HEK293 (cell line): ENCODE data around the gene CASZ1.

Experiments
- CTCF ChIA-PET: fragments of 350-600 bp; formaldehyde crosslinking; extraction: SDS; loops from one replicate; lab custom pipeline; 2021; ENCODE audit warnings: antibody characterized with exemption; lab: Yijun Ruan, JAX
- POLR2A ChIA-PET: fragments of 300-600 bp; formaldehyde crosslinking; extraction: SDS; loops from one replicate; lab custom pipeline; 2020; ENCODE audit warnings: antibody characterized with exemption, inconsistent platforms; lab: Yijun Ruan, JAX
- H3K27ac ChIP-seq: fragments of 200-500 bp; sonication (Bioruptor generic); 2 replicates; pipeline ENCODE4 v1.5.1; 2014; ENCODE audit warnings: low read depth, low read length, control low read depth, inconsistent platforms; ENCODE audit errors: extremely low read depth
- H3K36me3 ChIP-seq, 2 experiments: fragments of 200-500 bp in 1 of 2; sonication (Bioruptor generic) in 1 of 2; 1 replicate in 1 of 2; 2 replicates in 1 of 2; pipeline ENCODE4 v1.5.1; 2014 to 2017; ENCODE audit warnings: inconsistent platforms in 2 of 2, low read length in 2 of 2; ENCODE audit not compliant: control insufficient read depth in 2 of 2, insufficient read depth in 1 of 2
- H3K4me1 ChIP-seq: fragments of 200-500 bp; sonication (Bioruptor generic); 2 replicates; pipeline ENCODE4 v1.5.1; 2014; ENCODE audit warnings: mild to moderate bottlenecking, low read length, inconsistent platforms; ENCODE audit not compliant: control insufficient read depth, insufficient read depth
- H3K4me3 ChIP-seq: 2 replicates; pipeline ENCODE4 v1.5.1; 2011; ENCODE audit warnings: low read depth, mild to moderate bottlenecking, control low read depth, low read length, moderate library complexity
- H3K9me3 ChIP-seq: fragments of 200-500 bp; sonication (Bioruptor generic); 2 replicates; pipeline ENCODE4 v1.5.1; 2014; ENCODE audit warnings: low read depth, low read length, inconsistent platforms; ENCODE audit not compliant: control insufficient read depth, insufficient read depth
- GFI1B ChIP-seq: fragments of 450-650 bp; formaldehyde crosslinking; IDR thresholded peaks from 2 replicates; pipeline ENCODE4 v1.5.1; 2016; ENCODE audit warnings: missing biosample characterization, missing genetic modification characterization
- GLIS1 ChIP-seq: fragments of 450-650 bp; formaldehyde crosslinking; IDR thresholded peaks from 2 replicates; pipeline ENCODE4 v1.5.1; 2016; ENCODE audit warnings: missing biosample characterization, missing genetic modification characterization
- KLF10 ChIP-seq: fragments of 450-650 bp; IDR thresholded peaks from 2 replicates; pipeline ENCODE4 v1.5.1; 2018; ENCODE audit warnings: missing biosample characterization, mild to moderate bottlenecking, missing genetic modification characterization
- KLF7 ChIP-seq: fragments of 450-650 bp; formaldehyde crosslinking; IDR thresholded peaks from 2 replicates; pipeline ENCODE4 v1.5.1; 2016; ENCODE audit warnings: missing biosample characterization, missing genetic modification characterization, borderline replicate concordance
- KLF8 ChIP-seq: fragments of 450-650 bp; formaldehyde crosslinking; IDR thresholded peaks from 2 replicates; pipeline ENCODE4 v1.5.1; 2016; ENCODE audit warnings: missing biosample characterization, missing genetic modification characterization
- SETDB1 ChIP-seq: IDR thresholded peaks from one replicate; pipeline ENCODE4 v1.6.1; 2017; ENCODE audit warnings: mild to moderate bottlenecking, low read length, moderate library complexity, mixed read lengths; ENCODE audit not compliant: insufficient read length
- SP3 ChIP-seq: fragments of 450-650 bp; formaldehyde crosslinking; IDR thresholded peaks from 2 replicates; pipeline ENCODE4 v1.5.1; 2016; ENCODE audit warnings: missing biosample characterization, missing genetic modification characterization
- WT1 ChIP-seq: fragments of 450-650 bp; formaldehyde crosslinking; IDR thresholded peaks from 2 replicates; pipeline ENCODE4 v1.5.1; 2016; ENCODE audit warnings: missing biosample characterization, missing genetic modification characterization
- ZBTB17 ChIP-seq: fragments of 450-650 bp; formaldehyde crosslinking; IDR thresholded peaks from 2 replicates; pipeline ENCODE4 v1.5.1; 2016; ENCODE audit warnings: missing biosample characterization, missing genetic modification characterization
- ZBTB20 ChIP-seq: fragments of 450-650 bp; formaldehyde crosslinking; IDR thresholded peaks from 2 replicates; pipeline ENCODE4 v1.5.1; 2016; ENCODE audit warnings: missing biosample characterization, missing genetic modification characterization
- ZFHX2 ChIP-seq: fragments of 450-650 bp; formaldehyde crosslinking; conservative IDR thresholded peaks from 2 replicates; pipeline ENCODE4 v1.5.1; 2016; ENCODE audit warnings: missing biosample characterization, missing genetic modification characterization
- ZFP37 ChIP-seq: fragments of 450-650 bp; formaldehyde crosslinking; IDR thresholded peaks from 2 replicates; pipeline ENCODE4 v1.5.1; 2016; ENCODE audit warnings: missing biosample characterization, missing genetic modification characterization
- ZNF132 ChIP-seq: fragments of 450-650 bp; formaldehyde crosslinking; IDR thresholded peaks from 2 replicates; pipeline ENCODE4 v1.5.1; 2017; ENCODE audit warnings: missing biosample characterization, missing genetic modification characterization, borderline replicate concordance
- ZNF133 ChIP-seq: fragments of 450-650 bp; formaldehyde crosslinking; IDR thresholded peaks from 2 replicates; pipeline ENCODE4 v1.5.1; 2016; ENCODE audit warnings: missing biosample characterization, missing genetic modification characterization
- ZNF146 ChIP-seq: fragments of 450-650 bp; formaldehyde crosslinking; IDR thresholded peaks from 2 replicates; pipeline ENCODE4 v1.5.1; 2016; ENCODE audit warnings: missing biosample characterization, missing genetic modification characterization
- ZNF184 ChIP-seq: fragments of 450-650 bp; IDR thresholded peaks from 2 replicates; pipeline ENCODE4 v1.5.1; 2018; ENCODE audit warnings: missing biosample characterization, mild to moderate bottlenecking, missing genetic modification characterization
- ZNF23 ChIP-seq: fragments of 450-650 bp; formaldehyde crosslinking; IDR thresholded peaks from 2 replicates; pipeline ENCODE4 v1.5.1; 2016; ENCODE audit warnings: missing biosample characterization, missing genetic modification characterization, borderline replicate concordance
- ZNF239 ChIP-seq: fragments of 450-650 bp; formaldehyde crosslinking; IDR thresholded peaks from 2 replicates; pipeline ENCODE4 v1.5.1; 2016; ENCODE audit warnings: missing biosample characterization, missing genetic modification characterization
- ZNF324 ChIP-seq: fragments of 450-650 bp; formaldehyde crosslinking; IDR thresholded peaks from 2 replicates; pipeline ENCODE4 v1.5.1; 2016; ENCODE audit warnings: missing biosample characterization, missing genetic modification characterization
- ZNF37A ChIP-seq: fragments of 450-650 bp; IDR thresholded peaks from 2 replicates; pipeline ENCODE4 v1.5.1; 2018; ENCODE audit warnings: missing biosample characterization, missing genetic modification characterization
- ZNF610 ChIP-seq: fragments of 450-650 bp; formaldehyde crosslinking; IDR thresholded peaks from 2 replicates; pipeline ENCODE4 v1.5.1; 2016; ENCODE audit warnings: missing biosample characterization, missing genetic modification characterization, borderline replicate concordance
- ZNF621 ChIP-seq: fragments of 450-650 bp; formaldehyde crosslinking; IDR thresholded peaks from 2 replicates; pipeline ENCODE4 v1.5.1; 2017; ENCODE audit warnings: missing biosample characterization, missing genetic modification characterization
- ZNF768 ChIP-seq: fragments of 450-650 bp; formaldehyde crosslinking; IDR thresholded peaks from 2 replicates; pipeline ENCODE4 v1.5.1; 2018; ENCODE audit warnings: missing biosample characterization, mild to moderate bottlenecking, missing genetic modification characterization
- ZNF785 ChIP-seq: fragments of 450-650 bp; formaldehyde crosslinking; IDR thresholded peaks from 2 replicates; pipeline ENCODE4 v1.5.1; 2016; ENCODE audit warnings: missing biosample characterization, missing genetic modification characterization
- TF ChIP-seq, protein P1 (sequence below): sonication (generic); formaldehyde crosslinking; IDR thresholded peaks from 2 replicates; pipeline ENCODE4 v1.8.1; 2022; ENCODE audit warnings: mild to moderate bottlenecking, moderate library complexity, missing genetic modification reagents
- TF ChIP-seq, protein P2 (sequence below): fragments of 450-650 bp; formaldehyde crosslinking; IDR thresholded peaks from 2 replicates; pipeline ENCODE4 v1.5.1; 2017; ENCODE audit warnings: missing biosample characterization, mild to moderate bottlenecking, missing genetic modification characterization, moderate library complexity
- TF ChIP-seq, protein P3 (sequence below): fragments of 450-650 bp; IDR thresholded peaks from 2 replicates; pipeline ENCODE4 v1.5.1; 2018; ENCODE audit warnings: missing biosample characterization, mild to moderate bottlenecking, missing genetic modification characterization
- TF ChIP-seq, protein P4 (sequence below): fragments of 450-650 bp; formaldehyde crosslinking; optimal IDR thresholded peaks from 2 replicates; pipeline ENCODE3; 2016; ENCODE audit warnings: missing biosample characterization, mild to moderate bottlenecking, missing genetic modification characterization
- TF ChIP-seq, protein P5 (sequence below): fragments of 450-650 bp; formaldehyde crosslinking; IDR thresholded peaks from 2 replicates; pipeline ENCODE4 v1.5.1; 2016; ENCODE audit warnings: missing biosample characterization, missing genetic modification characterization

Gene CASZ1

DNA sequence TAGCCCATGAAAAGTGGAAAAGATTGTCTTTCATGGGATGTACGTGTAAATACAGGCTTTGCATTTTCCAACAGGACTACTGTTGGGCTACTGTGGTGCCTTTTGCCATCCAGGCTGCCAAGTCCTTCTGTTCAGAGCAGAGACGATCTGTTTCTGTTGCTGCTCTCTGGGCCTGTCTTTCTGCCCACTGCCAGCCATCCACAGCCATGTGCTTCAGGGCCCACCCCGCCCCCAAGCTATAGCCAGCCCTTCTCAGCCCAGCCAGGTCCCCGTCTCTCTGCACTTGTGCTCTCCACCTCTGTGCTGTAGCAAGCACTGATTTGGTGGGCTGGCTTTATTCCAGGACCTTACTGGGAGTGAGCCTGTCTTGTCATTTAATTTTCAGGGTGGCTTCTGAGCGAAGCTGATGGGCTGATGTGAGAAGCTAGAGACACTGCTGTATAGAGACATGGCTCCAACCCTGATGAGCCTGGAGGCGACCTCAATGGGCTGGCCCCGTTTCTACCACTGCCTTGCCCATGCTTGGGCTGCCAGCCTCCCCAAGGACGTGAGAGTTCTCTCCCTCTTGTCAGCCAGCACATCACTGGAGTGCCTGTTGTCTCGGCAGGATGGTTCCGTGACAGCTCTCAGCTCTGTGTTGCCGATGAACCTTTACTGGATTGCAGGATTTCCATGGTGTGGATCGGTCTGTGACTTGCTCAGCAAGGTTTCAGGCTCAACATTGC is 183.8 kb downstream of the CASZ1 start:
- TF ChIP-seq, protein P1, sequence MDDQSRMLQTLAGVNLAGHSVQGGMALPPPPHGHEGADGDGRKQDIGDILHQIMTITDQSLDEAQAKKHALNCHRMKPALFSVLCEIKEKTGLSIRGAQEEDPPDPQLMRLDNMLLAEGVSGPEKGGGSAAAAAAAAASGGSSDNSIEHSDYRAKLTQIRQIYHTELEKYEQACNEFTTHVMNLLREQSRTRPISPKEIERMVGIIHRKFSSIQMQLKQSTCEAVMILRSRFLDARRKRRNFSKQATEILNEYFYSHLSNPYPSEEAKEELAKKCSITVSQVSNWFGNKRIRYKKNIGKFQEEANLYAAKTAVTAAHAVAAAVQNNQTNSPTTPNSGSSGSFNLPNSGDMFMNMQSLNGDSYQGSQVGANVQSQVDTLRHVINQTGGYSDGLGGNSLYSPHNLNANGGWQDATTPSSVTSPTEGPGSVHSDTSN (CRISPR knock-in tag), result no peak
- TF ChIP-seq, protein P2, sequence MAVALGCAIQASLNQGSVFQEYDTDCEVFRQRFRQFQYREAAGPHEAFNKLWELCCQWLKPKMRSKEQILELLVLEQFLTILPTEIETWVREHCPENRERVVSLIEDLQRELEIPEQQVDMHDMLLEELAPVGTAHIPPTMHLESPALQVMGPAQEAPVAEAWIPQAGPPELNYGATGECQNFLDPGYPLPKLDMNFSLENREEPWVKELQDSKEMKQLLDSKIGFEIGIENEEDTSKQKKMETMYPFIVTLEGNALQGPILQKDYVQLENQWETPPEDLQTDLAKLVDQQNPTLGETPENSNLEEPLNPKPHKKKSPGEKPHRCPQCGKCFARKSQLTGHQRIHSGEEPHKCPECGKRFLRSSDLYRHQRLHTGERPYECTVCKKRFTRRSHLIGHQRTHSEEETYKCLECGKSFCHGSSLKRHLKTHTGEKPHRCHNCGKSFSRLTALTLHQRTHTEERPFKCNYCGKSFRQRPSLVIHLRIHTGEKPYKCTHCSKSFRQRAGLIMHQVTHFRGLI (tag by site-specific recombination), result no peak
- no peak for TF ChIP-seq GFI1B
- no peak for TF ChIP-seq ZNF146 (tag by site-specific recombination)
- no peak for TF ChIP-seq ZNF239 (tag by site-specific recombination)
- no peak for TF ChIP-seq ZFHX2
- TF ChIP-seq SP3 (tag by site-specific recombination), result no peak
- TF ChIP-seq ZNF23 (tag by site-specific recombination), result no peak
- no peak for TF ChIP-seq KLF10
- no peak for TF ChIP-seq ZNF785 (tag by site-specific recombination)
- TF ChIP-seq ZNF610 (tag by site-specific recombination), result no peak
- TF ChIP-seq ZBTB17 (tag by site-specific recombination), result no peak
- no peak for TF ChIP-seq KLF7 (tag by site-specific recombination)
- no peak for TF ChIP-seq ZBTB20
- no peak for TF ChIP-seq ZNF184 (tag by site-specific recombination)
- no peak for TF ChIP-seq ZNF133 (tag by site-specific recombination)
- TF ChIP-seq, protein P3, sequence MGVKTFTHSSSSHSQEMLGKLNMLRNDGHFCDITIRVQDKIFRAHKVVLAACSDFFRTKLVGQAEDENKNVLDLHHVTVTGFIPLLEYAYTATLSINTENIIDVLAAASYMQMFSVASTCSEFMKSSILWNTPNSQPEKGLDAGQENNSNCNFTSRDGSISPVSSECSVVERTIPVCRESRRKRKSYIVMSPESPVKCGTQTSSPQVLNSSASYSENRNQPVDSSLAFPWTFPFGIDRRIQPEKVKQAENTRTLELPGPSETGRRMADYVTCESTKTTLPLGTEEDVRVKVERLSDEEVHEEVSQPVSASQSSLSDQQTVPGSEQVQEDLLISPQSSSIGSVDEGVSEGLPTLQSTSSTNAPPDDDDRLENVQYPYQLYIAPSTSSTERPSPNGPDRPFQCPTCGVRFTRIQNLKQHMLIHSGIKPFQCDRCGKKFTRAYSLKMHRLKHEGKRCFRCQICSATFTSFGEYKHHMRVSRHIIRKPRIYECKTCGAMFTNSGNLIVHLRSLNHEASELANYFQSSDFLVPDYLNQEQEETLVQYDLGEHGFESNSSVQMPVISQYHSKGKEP, result no peak
- H3K4me1 ChIP-seq, result no peaks in the 10 kb centered on the region
- no peaks in the 10 kb centered on the region for H3K36me3 ChIP-seq
- ChIA-PET CTCF (interaction anchor here (0.5 to 0.7 kb wide), 2 partner anchors 291 to 630 kb away, joined by 3 read pairs; no protein-coding TSS in a partner anchor), POLR2A (interaction anchor here (0.6 kb wide), 1 partner anchor 52 kb away, joined by 5 read pairs; no protein-coding TSS in a partner anchor)
- H3K9me3 ChIP-seq, result no peaks in the 10 kb centered on the region
- no peak overlapping the region for H3K4me3 ChIP-seq
- H3K27ac ChIP-seq, result no peak overlapping the region

DNA sequence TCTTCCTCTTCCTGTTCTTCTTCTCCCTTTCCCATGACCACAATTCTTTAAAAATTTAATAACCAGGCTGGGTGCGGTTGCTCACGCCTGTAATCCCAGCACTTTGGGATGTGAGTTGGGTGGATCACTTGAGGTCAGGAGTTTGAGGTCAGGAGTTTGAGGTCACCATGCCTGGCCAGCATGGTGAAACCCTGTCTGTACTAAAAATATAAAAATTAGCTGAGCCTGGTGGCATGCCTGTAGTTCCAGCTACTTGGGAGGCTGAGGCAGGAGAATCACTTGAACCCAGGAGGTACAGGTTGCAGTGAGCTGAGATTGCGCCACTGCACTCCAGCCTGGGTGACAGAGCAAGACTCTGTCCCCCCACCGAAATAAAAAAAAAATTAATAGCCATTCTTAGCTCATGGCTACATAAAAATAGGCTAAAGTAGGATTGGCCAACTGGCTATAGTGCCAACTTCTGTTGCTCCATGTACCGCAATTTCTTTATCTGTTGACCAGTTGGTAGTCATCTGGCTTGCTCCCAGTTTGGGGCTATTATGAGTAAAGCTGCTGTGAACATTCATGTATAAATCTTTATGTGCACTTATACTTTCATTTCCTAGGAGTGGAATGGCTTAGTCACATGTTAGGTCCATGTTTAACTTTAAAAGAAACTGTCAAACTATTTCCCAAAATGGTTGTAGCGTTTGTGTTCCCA is 185.4 kb downstream of the CASZ1 start:
- H3K27ac ChIP-seq, result no peak overlapping the region
- POLR2A ChIA-PET, result no interaction called here
- H3K4me3 ChIP-seq, result no peak overlapping the region
- H3K4me1 ChIP-seq, result no peaks in the 10 kb centered on the region
- no peaks in the 10 kb centered on the region for H3K36me3 ChIP-seq
- no peaks in the 10 kb centered on the region for H3K9me3 ChIP-seq
- no peak for TF ChIP-seq KLF8 (tag by site-specific recombination)
- no peak for TF ChIP-seq ZNF37A (tag by site-specific recombination)
- no peak for TF ChIP-seq GLIS1 (tag by site-specific recombination)
- TF ChIP-seq, protein P4, sequence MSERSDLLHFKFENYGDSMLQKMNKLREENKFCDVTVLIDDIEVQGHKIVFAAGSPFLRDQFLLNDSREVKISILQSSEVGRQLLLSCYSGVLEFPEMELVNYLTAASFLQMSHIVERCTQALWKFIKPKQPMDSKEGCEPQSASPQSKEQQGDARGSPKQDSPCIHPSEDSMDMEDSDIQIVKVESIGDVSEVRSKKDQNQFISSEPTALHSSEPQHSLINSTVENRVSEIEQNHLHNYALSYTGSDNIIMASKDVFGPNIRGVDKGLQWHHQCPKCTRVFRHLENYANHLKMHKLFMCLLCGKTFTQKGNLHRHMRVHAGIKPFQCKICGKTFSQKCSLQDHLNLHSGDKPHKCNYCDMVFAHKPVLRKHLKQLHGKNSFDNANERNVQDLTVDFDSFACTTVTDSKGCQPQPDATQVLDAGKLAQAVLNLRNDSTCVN, result no peak
- no peak for TF ChIP-seq ZNF132 (tag by site-specific recombination)
- no peak for TF ChIP-seq ZFP37 (tag by site-specific recombination)
- TF ChIP-seq, protein P5, sequence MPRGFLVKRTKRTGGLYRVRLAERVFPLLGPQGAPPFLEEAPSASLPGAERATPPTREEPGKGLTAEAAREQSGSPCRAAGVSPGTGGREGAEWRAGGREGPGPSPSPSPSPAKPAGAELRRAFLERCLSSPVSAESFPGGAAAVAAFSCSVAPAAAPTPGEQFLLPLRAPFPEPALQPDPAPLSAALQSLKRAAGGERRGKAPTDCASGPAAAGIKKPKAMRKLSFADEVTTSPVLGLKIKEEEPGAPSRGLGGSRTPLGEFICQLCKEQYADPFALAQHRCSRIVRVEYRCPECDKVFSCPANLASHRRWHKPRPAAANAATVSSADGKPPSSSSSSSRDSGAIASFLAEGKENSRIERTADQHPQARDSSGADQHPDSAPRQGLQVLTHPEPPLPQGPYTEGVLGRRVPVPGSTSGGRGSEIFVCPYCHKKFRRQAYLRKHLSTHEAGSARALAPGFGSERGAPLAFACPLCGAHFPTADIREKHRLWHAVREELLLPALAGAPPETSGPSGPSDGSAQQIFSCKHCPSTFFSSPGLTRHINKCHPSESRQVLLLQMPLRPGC (tag by site-specific recombination), result no peak
- TF ChIP-seq ZNF768 (tag by site-specific recombination), result no peak
- TF ChIP-seq ZNF621 (tag by site-specific recombination), result no peak
- no peak for TF ChIP-seq ZNF324 (tag by site-specific recombination)
- TF ChIP-seq WT1 (tag by site-specific recombination), result no peak
- TF ChIP-seq SETDB1, result no peak
- CTCF ChIA-PET, result no interaction called here
